Measurements from ENCODE around the gene BFSP1.

Gene BFSP1

GRCh38 chr20:17530716-17531664 is at the start of gene BFSP1:
Gene BFSP1 (minus strand): TSS chr20:17531379. CDS start chr20:17531329, 50 bp downstream.
- peak; percentile 22 to 23 for DNase-seq (ENCODE audit: low read depth in 2 of 2)

GRCh38 chr20:17580895-17581294 is 49.7 kb upstream of the BFSP1 start:
- no peak for DNase-seq (ENCODE audit: low read depth in 2 of 2)

- no peak for DNase-seq (ENCODE audit: low read depth in 2 of 2)
Observed at GRCh38 chr20:17579369-17580039, 48.3 kb upstream of the BFSP1 start.

GRCh38 chr20:17576215-17576614 is 45.0 kb upstream of the BFSP1 start:
- DNase-seq (ENCODE audit: low read depth in 2 of 2), result no peak

- no peak for DNase-seq (ENCODE audit: low read depth in 2 of 2)
Observed at GRCh38 chr20:17573463-17573862, 42.3 kb upstream of the BFSP1 start.

GRCh38 chr20:17572034-17572638 is 41.0 kb upstream of the BFSP1 start:
- no peak for DNase-seq (ENCODE audit: low read depth in 2 of 2)

GRCh38 chr20:17571153-17571527 is 40.0 kb upstream of the BFSP1 start:
- DNase-seq (ENCODE audit: low read depth in 2 of 2), result no peak

GRCh38 chr20:17570347-17571152 is 39.4 kb upstream of the BFSP1 start:
- no peak for DNase-seq (ENCODE audit: low read depth in 2 of 2)

GRCh38 chr20:17569616-17570346 is 38.6 kb upstream of the BFSP1 start, which contains the start of gene DSTN:
Gene DSTN (plus strand): TSS chr20:17570075. CDS start chr20:17570209, 134 bp downstream.
- peak; percentile 75 to 77 for DNase-seq (ENCODE audit: low read depth in 2 of 2)

- no peak for DNase-seq (ENCODE audit: low read depth in 2 of 2)
Observed at GRCh38 chr20:17568972-17569521, 37.9 kb upstream of the BFSP1 start.

GRCh38 chr20:17568045-17568788 is 37.0 kb upstream of the BFSP1 start:
- DNase-seq (ENCODE audit: low read depth in 2 of 2), result no peak

GRCh38 chr20:17566345-17566744 is 35.2 kb upstream of the BFSP1 start:
- DNase-seq (ENCODE audit: low read depth in 2 of 2), result no peak

- DNase-seq (ENCODE audit: low read depth in 2 of 2), result no peak
Observed at GRCh38 chr20:17565169-17565845, 34.1 kb upstream of the BFSP1 start.

GRCh38 chr20:17562804-17563305 is 31.7 kb upstream of the BFSP1 start:
- no peak for DNase-seq (ENCODE audit: low read depth in 2 of 2)

GRCh38 chr20:17560344-17561074 is 29.3 kb upstream of the BFSP1 start:
- DNase-seq (ENCODE audit: low read depth in 2 of 2), result no peak

GRCh38 chr20:17559338-17559737 is 28.2 kb upstream of the BFSP1 start:
- no peak for DNase-seq (ENCODE audit: low read depth in 2 of 2)

GRCh38 chr20:17558941-17559304 is 27.7 kb upstream of the BFSP1 start:
- no peak for DNase-seq (ENCODE audit: low read depth in 2 of 2)

GRCh38 chr20:17558154-17558940 is 27.2 kb upstream of the BFSP1 start:
- no peak for DNase-seq (ENCODE audit: low read depth in 2 of 2)

All from activated CD4-positive, alpha-beta T cell treated with anti-CD3 and anti-CD28 coated beads for 24 hours (primary cell).